HEK293 (cell line): ENCODE measurements around the gene PLCD3.

Experiments
- CTCF ChIP-seq: fragments of 450-650 bp; formaldehyde crosslinking; IDR thresholded peaks from 2 replicates; pipeline ENCODE4 v1.5.1; 2016; ENCODE audit warnings: missing biosample characterization, missing genetic modification characterization
- EGR2 ChIP-seq: fragments of 450-650 bp; formaldehyde crosslinking; IDR thresholded peaks from 2 replicates; pipeline ENCODE4 v1.5.1; 2016; ENCODE audit warnings: low read depth, missing biosample characterization, missing genetic modification characterization
- KLF8 ChIP-seq: fragments of 450-650 bp; formaldehyde crosslinking; IDR thresholded peaks from 2 replicates; pipeline ENCODE4 v1.5.1; 2016; ENCODE audit warnings: missing biosample characterization, missing genetic modification characterization
- PRDM2 ChIP-seq: fragments of 450-650 bp; formaldehyde crosslinking; IDR thresholded peaks from 2 replicates; pipeline ENCODE4 v1.5.1; 2016; ENCODE audit warnings: missing biosample characterization, missing genetic modification characterization, borderline replicate concordance
- PRDM6 ChIP-seq: fragments of 450-650 bp; formaldehyde crosslinking; IDR thresholded peaks from 2 replicates; pipeline ENCODE4 v1.5.1; 2017; ENCODE audit warnings: missing biosample characterization, missing genetic modification characterization
- SCRT1 ChIP-seq: fragments of 450-650 bp; formaldehyde crosslinking; IDR thresholded peaks from 2 replicates; pipeline ENCODE4 v1.5.1; 2016; ENCODE audit warnings: missing biosample characterization, missing genetic modification characterization, borderline replicate concordance
- SP3 ChIP-seq: fragments of 450-650 bp; formaldehyde crosslinking; IDR thresholded peaks from 2 replicates; pipeline ENCODE4 v1.5.1; 2016; ENCODE audit warnings: missing biosample characterization, missing genetic modification characterization
- YY1 ChIP-seq: fragments of 450-650 bp; formaldehyde crosslinking; IDR thresholded peaks from 2 replicates; pipeline ENCODE4 v1.5.1; 2018; ENCODE audit warnings: missing biosample characterization, missing genetic modification characterization
- YY2 ChIP-seq: fragments of 450-650 bp; formaldehyde crosslinking; IDR thresholded peaks from 2 replicates; pipeline ENCODE4 v1.5.1; 2016; ENCODE audit warnings: missing biosample characterization, missing genetic modification characterization
- ZBTB44 ChIP-seq: fragments of 450-650 bp; IDR thresholded peaks from 2 replicates; pipeline ENCODE4 v1.5.1; 2018; ENCODE audit warnings: missing biosample characterization, mild to moderate bottlenecking, missing genetic modification characterization
- ZNF132 ChIP-seq: fragments of 450-650 bp; formaldehyde crosslinking; IDR thresholded peaks from 2 replicates; pipeline ENCODE4 v1.5.1; 2017; ENCODE audit warnings: missing biosample characterization, missing genetic modification characterization, borderline replicate concordance
- ZNF169 ChIP-seq: fragments of 450-650 bp; formaldehyde crosslinking; IDR thresholded peaks from 2 replicates; pipeline ENCODE4 v1.5.1; 2016; ENCODE audit warnings: missing biosample characterization, missing genetic modification characterization
- ZNF23 ChIP-seq: fragments of 450-650 bp; formaldehyde crosslinking; IDR thresholded peaks from 2 replicates; pipeline ENCODE4 v1.5.1; 2016; ENCODE audit warnings: missing biosample characterization, missing genetic modification characterization, borderline replicate concordance
- ZNF266 ChIP-seq: fragments of 450-650 bp; formaldehyde crosslinking; IDR thresholded peaks from 2 replicates; pipeline ENCODE4 v1.5.1; 2016; ENCODE audit warnings: missing biosample characterization, missing genetic modification characterization, low read depth
- ZNF335 ChIP-seq: fragments of 450-650 bp; formaldehyde crosslinking; conservative IDR thresholded peaks from 2 replicates; pipeline ENCODE4 v1.5.1; 2016; ENCODE audit warnings: missing biosample characterization, missing genetic modification characterization
- ZNF398 ChIP-seq: fragments of 450-650 bp; formaldehyde crosslinking; IDR thresholded peaks from 2 replicates; pipeline ENCODE4 v1.5.1; 2017; ENCODE audit warnings: missing biosample characterization, missing genetic modification characterization
- ZNF423 ChIP-seq: fragments of 450-650 bp; formaldehyde crosslinking; IDR thresholded peaks from 2 replicates; pipeline ENCODE4 v1.5.1; 2016; ENCODE audit warnings: missing biosample characterization, missing genetic modification characterization
- ZNF544 ChIP-seq: fragments of 450-650 bp; formaldehyde crosslinking; IDR thresholded peaks from 2 replicates; pipeline ENCODE4 v1.5.0; 2017; ENCODE audit warnings: missing biosample characterization, missing genetic modification characterization
- ZNF621 ChIP-seq: fragments of 450-650 bp; formaldehyde crosslinking; IDR thresholded peaks from 2 replicates; pipeline ENCODE4 v1.5.1; 2017; ENCODE audit warnings: missing biosample characterization, missing genetic modification characterization
- ZNF677 ChIP-seq: fragments of 450-650 bp; IDR thresholded peaks from 2 replicates; pipeline ENCODE4 v1.5.0; 2018; ENCODE audit warnings: missing biosample characterization, mild to moderate bottlenecking, missing genetic modification characterization, moderate library complexity
- TF ChIP-seq, protein P1 (sequence below): fragments of 450-650 bp; formaldehyde crosslinking; conservative IDR thresholded peaks from 2 replicates; pipeline ENCODE4 v1.5.1; 2016; ENCODE audit warnings: low read depth, missing biosample characterization, missing genetic modification characterization

The PLCD3 gene

GRCh38 chr17:45172541-45173286 lies 40.4 kb upstream of the PLCD3 start (continued):
- TF ChIP-seq CTCF (tag by site-specific recombination) = 0 out of 2 replicates have a peak, but pooled peaks have one; percentile 41
- TF ChIP-seq KLF8 (tag by site-specific recombination) = no peak
- no peak for TF ChIP-seq ZNF132 (tag by site-specific recombination)
- peak; percentile 97 for TF ChIP-seq ZNF398 (tag by site-specific recombination)
- peak; percentile 96 for TF ChIP-seq ZNF423 (tag by site-specific recombination)
- no peak for TF ChIP-seq ZNF335 (tag by site-specific recombination)
- TF ChIP-seq ZNF677 (tag by site-specific recombination) = no peak
- no peak for TF ChIP-seq ZNF621 (tag by site-specific recombination)
- TF ChIP-seq, protein P1, sequence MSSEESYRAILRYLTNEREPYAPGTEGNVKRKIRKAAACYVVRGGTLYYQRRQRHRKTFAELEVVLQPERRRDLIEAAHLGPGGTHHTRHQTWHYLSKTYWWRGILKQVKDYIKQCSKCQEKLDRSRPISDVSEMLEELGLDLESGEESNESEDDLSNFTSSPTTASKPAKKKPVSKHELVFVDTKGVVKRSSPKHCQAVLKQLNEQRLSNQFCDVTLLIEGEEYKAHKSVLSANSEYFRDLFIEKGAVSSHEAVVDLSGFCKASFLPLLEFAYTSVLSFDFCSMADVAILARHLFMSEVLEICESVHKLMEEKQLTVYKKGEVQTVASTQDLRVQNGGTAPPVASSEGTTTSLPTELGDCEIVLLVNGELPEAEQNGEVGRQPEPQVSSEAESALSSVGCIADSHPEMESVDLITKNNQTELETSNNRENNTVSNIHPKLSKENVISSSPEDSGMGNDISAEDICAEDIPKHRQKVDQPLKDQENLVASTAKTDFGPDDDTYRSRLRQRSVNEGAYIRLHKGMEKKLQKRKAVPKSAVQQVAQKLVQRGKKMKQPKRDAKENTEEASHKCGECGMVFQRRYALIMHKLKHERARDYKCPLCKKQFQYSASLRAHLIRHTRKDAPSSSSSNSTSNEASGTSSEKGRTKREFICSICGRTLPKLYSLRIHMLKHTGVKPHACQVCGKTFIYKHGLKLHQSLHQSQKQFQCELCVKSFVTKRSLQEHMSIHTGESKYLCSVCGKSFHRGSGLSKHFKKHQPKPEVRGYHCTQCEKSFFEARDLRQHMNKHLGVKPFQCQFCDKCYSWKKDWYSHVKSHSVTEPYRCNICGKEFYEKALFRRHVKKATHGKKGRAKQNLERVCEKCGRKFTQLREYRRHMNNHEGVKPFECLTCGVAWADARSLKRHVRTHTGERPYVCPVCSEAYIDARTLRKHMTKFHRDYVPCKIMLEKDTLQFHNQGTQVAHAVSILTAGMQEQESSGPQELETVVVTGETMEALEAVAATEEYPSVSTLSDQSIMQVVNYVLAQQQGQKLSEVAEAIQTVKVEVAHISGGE (tag by site-specific recombination) = peak; percentile 95
- no peak for TF ChIP-seq ZNF169 (tag by site-specific recombination)
- TF ChIP-seq SCRT1 (tag by site-specific recombination) = no peak
- no peak for TF ChIP-seq YY2 (tag by site-specific recombination)
- TF ChIP-seq ZBTB44 (tag by site-specific recombination) = no peak
- TF ChIP-seq ZNF23 = no peak
- no peak for TF ChIP-seq ZNF266 (tag by site-specific recombination)
- no peak; the same call in 1 of the 2 replicates for TF ChIP-seq SP3
- no peak for TF ChIP-seq PRDM6 (tag by site-specific recombination)
- no peak for TF ChIP-seq YY1 (tag by site-specific recombination)
- TF ChIP-seq PRDM2 (tag by site-specific recombination) = no peak
- TF ChIP-seq EGR2 (tag by site-specific recombination) = peak; percentile 49; the same call in 1 of the 2 replicates
- no peak for TF ChIP-seq ZNF544 (tag by site-specific recombination)
